ENCODE results near the gene NMD3. TPM values are rescaled to one million over a fixed set of nuclear protein-coding genes. Genes with fewer than 3 reads are reported as not detected.

Gene NMD3
- total and polyA plus RNA-seq, 9 of the 15 experiments (the other 6 are each of a cell fraction or from before 2014, with no cell fraction given) = 63.5 to 178 (median 111) TPM

DNA sequence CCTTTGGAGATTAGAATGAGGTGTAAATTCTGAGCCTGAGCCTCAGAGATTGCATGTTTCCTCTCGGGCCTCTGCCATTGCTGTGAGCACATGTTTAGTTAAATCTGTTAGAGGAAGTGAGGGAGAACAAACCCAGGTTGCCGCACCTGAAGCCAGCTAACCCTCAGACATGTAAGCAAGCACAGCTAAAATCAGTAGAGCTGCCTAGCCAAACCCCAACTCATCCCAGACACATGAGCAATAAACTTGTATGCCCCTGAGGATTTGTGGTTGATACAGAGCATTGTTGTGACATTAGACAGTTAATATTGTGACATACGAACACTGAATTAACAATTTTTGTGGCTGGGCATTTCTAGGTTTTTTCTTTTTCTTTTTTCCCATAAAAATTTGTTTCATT lies 41.9 kb downstream of the NMD3 start (continued):
- TF ChIP-seq SIX5 (IDR thresholded peaks at IDR 0.05; ENCODE audit: borderline replicate concordance in 1 of 2, insufficient read depth in 1 of 2, low read depth in 1 of 2, low read length in 2 of 2) = no peak
- TF ChIP-seq ZNF780A (CRISPR knock-in tag; IDR thresholded peaks at IDR 0.05) = no peak
- TF ChIP-seq ZNF263 (CRISPR knock-in tag; IDR thresholded peaks at IDR 0.05; ENCODE audit: borderline replicate concordance) = no peak
- no peak for TF ChIP-seq GTF2F1 (IDR thresholded peaks at IDR 0.05; ENCODE audit: low read depth, low read length)
- no peak for TF ChIP-seq ZNF184 (CRISPR knock-in tag; IDR thresholded peaks at IDR 0.05)
- no peak for TF ChIP-seq ZNF133 (CRISPR knock-in tag; IDR thresholded peaks at IDR 0.05)

DNA sequence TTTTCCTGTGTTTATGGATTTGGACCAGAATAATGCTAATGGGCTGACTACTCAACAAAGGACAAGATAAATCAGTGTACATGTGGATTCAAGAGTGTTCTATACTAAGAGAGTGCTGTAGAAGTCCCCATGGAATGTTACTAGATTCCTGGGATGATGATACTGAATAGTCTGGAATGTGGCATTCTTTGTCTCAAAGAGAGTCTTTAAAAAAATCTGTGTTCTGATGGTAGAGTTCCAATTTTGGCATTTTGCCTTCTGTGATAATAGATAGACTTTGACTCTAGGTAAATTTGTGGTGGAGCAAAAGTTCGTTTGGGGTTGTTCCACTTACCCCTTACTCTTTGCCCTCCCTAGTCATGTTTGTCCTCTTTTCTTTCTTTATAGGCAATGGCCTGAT lies 43.7 kb downstream of the NMD3 start:
- Histone ChIP-seq H2AFZ (ENCODE audit: low read depth, low read length) (no peak overlapping the region), H3K9me1 (ENCODE audit: control insufficient read depth, insufficient read depth, low read length) (no peaks in the 10 kb centered on the region), H3K79me2 (ENCODE audit: control insufficient read depth, insufficient read depth, low read length) (no peaks in the 10 kb centered on the region), H3K4me1 (replicated peaks in 1 of 2; ENCODE audit: control insufficient read depth in 2 of 2, insufficient read depth in 2 of 2, low read length in 2 of 2) (no peaks in the 10 kb centered on the region), H3K27me3 (ENCODE audit: control insufficient read depth in 2 of 2, insufficient read depth in 2 of 2, low read length in 2 of 2) (no peaks in the 10 kb centered on the region), H4K20me1 (replicated peaks; ENCODE audit: control insufficient read depth, insufficient read depth, low read length) (no peaks in the 10 kb centered on the region), H3K9ac (ENCODE audit: insufficient read depth in 1 of 2, low read depth in 2 of 2, low read length in 2 of 2) (no peak overlapping the region), H3K4me3 (no peak overlapping the region), H3K9me3 (replicated peaks; ENCODE audit: control insufficient read depth, insufficient read depth, low read depth, low read length) (0 out of 2 replicates have a peak, but pooled peaks cover 2% of the 10 kb centered on the region), H3K36me3 (ENCODE audit: control insufficient read depth, insufficient read depth, low read length) (peaks cover 5% of the 10 kb centered on the region; the same call in 1 of the 3 replicates), H3K4me2 (ENCODE audit: insufficient read depth, low read length) (no peak overlapping the region), H3K27ac (ENCODE audit: extremely low read depth, low read depth, low read length) (no peak overlapping the region)
- CTCF ChIA-PET (ENCODE audit: low intra/inter-chr PET ratio) = no interaction called here
- no peak for DNase-seq (ENCODE audit: extremely low read depth in 1 of 4, low spot score in 3 of 4)
- 40% methylated on average over 1 of the region's 1 CpG for WGBS (ENCODE audit: insufficient coverage, low coverage, missing lambda C conversion rate)
- intact Hi-C loops (cut with micrococcal nuclease) = no loop called here
- no peak for ATAC-seq
- no peak for FAIRE-seq
- BruUV-seq (replicated peaks) = no TSS peak
- POLR2A ChIA-PET = no interaction called here
- TF ChIP-seq ZNF561 (CRISPR knock-in tag; conservative IDR thresholded peaks at IDR 0.05) = no peak
- no peak for TF ChIP-seq CSDE1 (IDR thresholded peaks at IDR 0.05)
- TF ChIP-seq, protein P1, sequence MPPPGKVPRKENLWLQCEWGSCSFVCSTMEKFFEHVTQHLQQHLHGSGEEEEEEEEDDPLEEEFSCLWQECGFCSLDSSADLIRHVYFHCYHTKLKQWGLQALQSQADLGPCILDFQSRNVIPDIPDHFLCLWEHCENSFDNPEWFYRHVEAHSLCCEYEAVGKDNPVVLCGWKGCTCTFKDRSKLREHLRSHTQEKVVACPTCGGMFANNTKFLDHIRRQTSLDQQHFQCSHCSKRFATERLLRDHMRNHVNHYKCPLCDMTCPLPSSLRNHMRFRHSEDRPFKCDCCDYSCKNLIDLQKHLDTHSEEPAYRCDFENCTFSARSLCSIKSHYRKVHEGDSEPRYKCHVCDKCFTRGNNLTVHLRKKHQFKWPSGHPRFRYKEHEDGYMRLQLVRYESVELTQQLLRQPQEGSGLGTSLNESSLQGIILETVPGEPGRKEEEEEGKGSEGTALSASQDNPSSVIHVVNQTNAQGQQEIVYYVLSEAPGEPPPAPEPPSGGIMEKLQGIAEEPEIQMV (tag; conservative IDR thresholded peaks at IDR 0.05; ENCODE audit: low read depth) = no peak
- TF ChIP-seq, protein P2, sequence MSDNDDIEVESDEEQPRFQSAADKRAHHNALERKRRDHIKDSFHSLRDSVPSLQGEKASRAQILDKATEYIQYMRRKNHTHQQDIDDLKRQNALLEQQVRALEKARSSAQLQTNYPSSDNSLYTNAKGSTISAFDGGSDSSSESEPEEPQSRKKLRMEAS (CRISPR knock-in tag; IDR thresholded peaks at IDR 0.05) = no peak
- no peak for TF ChIP-seq CCAR2 (IDR thresholded peaks at IDR 0.05; ENCODE audit: low read depth, low read length)
- TF ChIP-seq, protein P3, sequence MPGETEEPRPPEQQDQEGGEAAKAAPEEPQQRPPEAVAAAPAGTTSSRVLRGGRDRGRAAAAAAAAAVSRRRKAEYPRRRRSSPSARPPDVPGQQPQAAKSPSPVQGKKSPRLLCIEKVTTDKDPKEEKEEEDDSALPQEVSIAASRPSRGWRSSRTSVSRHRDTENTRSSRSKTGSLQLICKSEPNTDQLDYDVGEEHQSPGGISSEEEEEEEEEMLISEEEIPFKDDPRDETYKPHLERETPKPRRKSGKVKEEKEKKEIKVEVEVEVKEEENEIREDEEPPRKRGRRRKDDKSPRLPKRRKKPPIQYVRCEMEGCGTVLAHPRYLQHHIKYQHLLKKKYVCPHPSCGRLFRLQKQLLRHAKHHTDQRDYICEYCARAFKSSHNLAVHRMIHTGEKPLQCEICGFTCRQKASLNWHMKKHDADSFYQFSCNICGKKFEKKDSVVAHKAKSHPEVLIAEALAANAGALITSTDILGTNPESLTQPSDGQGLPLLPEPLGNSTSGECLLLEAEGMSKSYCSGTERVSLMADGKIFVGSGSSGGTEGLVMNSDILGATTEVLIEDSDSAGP (CRISPR knock-in tag; IDR thresholded peaks at IDR 0.05) = no peak
- TF ChIP-seq POLR2AphosphoS2 (IDR thresholded peaks at IDR 0.05; ENCODE audit: low read length) = no peak
- no peak for TF ChIP-seq L3MBTL2 (IDR thresholded peaks at IDR 0.05)
- no peak for TF ChIP-seq FOXJ2 (tag; IDR thresholded peaks at IDR 0.05)
- TF ChIP-seq ZNF121 (CRISPR knock-in tag; conservative IDR thresholded peaks at IDR 0.05) = no peak
- TF ChIP-seq, protein P4, sequence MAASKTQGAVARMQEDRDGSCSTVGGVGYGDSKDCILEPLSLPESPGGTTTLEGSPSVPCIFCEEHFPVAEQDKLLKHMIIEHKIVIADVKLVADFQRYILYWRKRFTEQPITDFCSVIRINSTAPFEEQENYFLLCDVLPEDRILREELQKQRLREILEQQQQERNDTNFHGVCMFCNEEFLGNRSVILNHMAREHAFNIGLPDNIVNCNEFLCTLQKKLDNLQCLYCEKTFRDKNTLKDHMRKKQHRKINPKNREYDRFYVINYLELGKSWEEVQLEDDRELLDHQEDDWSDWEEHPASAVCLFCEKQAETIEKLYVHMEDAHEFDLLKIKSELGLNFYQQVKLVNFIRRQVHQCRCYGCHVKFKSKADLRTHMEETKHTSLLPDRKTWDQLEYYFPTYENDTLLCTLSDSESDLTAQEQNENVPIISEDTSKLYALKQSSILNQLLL (CRISPR knock-in tag; IDR thresholded peaks at IDR 0.05; ENCODE audit: borderline replicate concordance) = no peak
- in situ Hi-C loops (cut with MboI) = no loop called here
